SU-DHL-6 (cell line): ENCODE data around the gene AP1G2.

ENCODE experiments used
- EZH2phosphoT487 ChIP-seq: fragments of 200-600 bp; sonication (generic), shearing (Covaris generic); conservative IDR thresholded peaks from 2 replicates; pipeline ENCODE4 v1.6.1; 2018; ENCODE audit warnings: mild to moderate bottlenecking, antibody characterized with exemption, low read length, moderate library complexity, mixed read lengths
- TF ChIP-seq, protein P1 (sequence below): fragments of 200-600 bp; sonication (generic); IDR thresholded peaks from one replicate; pipeline ENCODE4 v1.5.1; 2017; ENCODE audit warnings: antibody characterized with exemption, mild to moderate bottlenecking, low read length, moderate library complexity; ENCODE audit not compliant: insufficient read depth, poor library complexity, severe bottlenecking

- TF ChIP-seq, protein P1, sequence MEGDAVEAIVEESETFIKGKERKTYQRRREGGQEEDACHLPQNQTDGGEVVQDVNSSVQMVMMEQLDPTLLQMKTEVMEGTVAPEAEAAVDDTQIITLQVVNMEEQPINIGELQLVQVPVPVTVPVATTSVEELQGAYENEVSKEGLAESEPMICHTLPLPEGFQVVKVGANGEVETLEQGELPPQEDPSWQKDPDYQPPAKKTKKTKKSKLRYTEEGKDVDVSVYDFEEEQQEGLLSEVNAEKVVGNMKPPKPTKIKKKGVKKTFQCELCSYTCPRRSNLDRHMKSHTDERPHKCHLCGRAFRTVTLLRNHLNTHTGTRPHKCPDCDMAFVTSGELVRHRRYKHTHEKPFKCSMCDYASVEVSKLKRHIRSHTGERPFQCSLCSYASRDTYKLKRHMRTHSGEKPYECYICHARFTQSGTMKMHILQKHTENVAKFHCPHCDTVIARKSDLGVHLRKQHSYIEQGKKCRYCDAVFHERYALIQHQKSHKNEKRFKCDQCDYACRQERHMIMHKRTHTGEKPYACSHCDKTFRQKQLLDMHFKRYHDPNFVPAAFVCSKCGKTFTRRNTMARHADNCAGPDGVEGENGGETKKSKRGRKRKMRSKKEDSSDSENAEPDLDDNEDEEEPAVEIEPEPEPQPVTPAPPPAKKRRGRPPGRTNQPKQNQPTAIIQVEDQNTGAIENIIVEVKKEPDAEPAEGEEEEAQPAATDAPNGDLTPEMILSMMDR, result no peak
- no peak for TF ChIP-seq EZH2phosphoT487
These were observed 11.7 kb upstream of the AP1G2 start for GRCh38 chr14:23579311-23579630.
